Activated B cell treated with CpG ODN at 0.5 μM for 24 hours (primary cell): Measurements from ENCODE around the gene MIA3. TPM values are rescaled to one million over a fixed set of nuclear protein-coding genes. Genes with fewer than 3 reads are reported as not detected.

Experiments used
- ATAC-seq: fragments of 200-7000 bp; cut with Tn5 transposase; one replicate; pipeline ENCODE4 v1.10.0; 2021; ENCODE audit warnings: low read depth, mild to moderate bottlenecking, moderate library complexity
- CTCF ChIA-PET: fragments of 350-600 bp; sonication (Branson Sonifier 250); formaldehyde crosslinking; loops from one replicate; lab custom pipeline; 2021; ENCODE audit warnings: antibody characterized with exemption; lab: Charles Lee
- POLR2A ChIA-PET: fragments of 350-600 bp; sonication (Branson Sonifier 250); formaldehyde crosslinking; loops from one replicate; lab custom pipeline; 2021; ENCODE audit warnings: antibody characterized with exemption; lab: Charles Lee
- DNase-seq: peaks from one replicate; pipeline ENCODE4 v3.0.0; 2022
- H3K27ac Mint-ChIP-seq: one replicate; pipeline ENCODE4 v1.8.0; 2020; ENCODE audit warnings: mixed read lengths
- H3K27me3 Mint-ChIP-seq: one replicate; pipeline ENCODE4 v1.8.0; 2021; ENCODE audit warnings: mixed read lengths
- H3K36me3 Mint-ChIP-seq: one replicate; pipeline ENCODE4 v1.8.0; 2021; ENCODE audit warnings: low read depth, mixed read lengths
- H3K4me1 Mint-ChIP-seq: one replicate; pipeline ENCODE4 v1.8.0; 2021; ENCODE audit warnings: mixed read lengths
- H3K4me3 Mint-ChIP-seq: one replicate; pipeline ENCODE4 v1.8.0; 2020; ENCODE audit warnings: mild to moderate bottlenecking, mixed read lengths
- H3K9me3 Mint-ChIP-seq: one replicate; pipeline ENCODE4 v1.8.0; 2020; ENCODE audit warnings: mixed read lengths
- CTCF ChIP-seq: fragments of 200-600 bp; IDR thresholded peaks from one replicate; pipeline ENCODE4 v1.8.0; 2022; ENCODE audit warnings: antibody characterized with exemption, mild to moderate bottlenecking
- intact Hi-C: fragments of 100-400 bp; cut with micrococcal nuclease; formaldehyde crosslinking; loops from one replicate; pipeline ENCODE4 v1.15.1; 2024
- total RNA-seq: library from RNA; stranded (reverse); gene quantifications from 2 replicates; pipeline ENCODE4 v1.2.3, GENCODE V29; 2022

MIA3 gene
- total RNA-seq: 58.8 and 83.1 TPM in 2 replicates

GRCh38 chr1:222618001-222618879 is at the start of gene MIA3:
Gene MIA3 (plus strand): TSS chr1:222618097. CDS start chr1:222618111, 14 bp downstream.
- DNase-seq (peak; percentile 63), ATAC-seq (peak; percentile 56)
- Mint-ChIP-seq H3K27ac (peak within 1 kb of the TSS; percentile 91), H3K4me3 (peak within 1 kb of the TSS; percentile 93), H3K4me1 (peaks cover 28% of the 10 kb centered on the region), H3K27me3 (peaks cover 16% of the 10 kb centered on the region), H3K9me3 (no peaks in the 10 kb centered on the region), H3K36me3 (peaks cover 22% of the 10 kb centered on the region)
- intact Hi-C loops: loop anchor here (1.0 kb wide), 1 partner anchor 153 kb away; no protein-coding TSS in a partner anchor
- TF ChIP-seq CTCF: no peak
- POLR2A ChIA-PET: interaction anchor here (0.6 to 2.7 kb wide), 6 partner anchors 16 to 95 kb away, joined by 4 to 14 read pairs (median 10); partner anchors contain the start of genes BROX and TAF1A
- CTCF ChIA-PET: interaction anchor here (4.4 kb wide), 1 partner anchor 16 kb away, joined by 15 read pairs; no protein-coding TSS in a partner anchor

- intact Hi-C loops: no loop called here
- CTCF ChIA-PET: interaction anchor here (1.2 kb wide), 1 partner anchor 63 kb away, joined by 3 read pairs; no protein-coding TSS in a partner anchor
- TF ChIP-seq CTCF: no peak
- DNase-seq (no peak), ATAC-seq (no peak)
- no peaks in the 10 kb centered on the region for H3K27me3 Mint-ChIP-seq
- H3K9me3 Mint-ChIP-seq: peaks cover 10% of the 10 kb centered on the region
- peaks cover 25% of the 10 kb centered on the region for H3K4me1 Mint-ChIP-seq
- POLR2A ChIA-PET: no interaction called here
- H3K4me3 Mint-ChIP-seq: no peak overlapping the region
- H3K27ac Mint-ChIP-seq: no peak overlapping the region
- peaks cover 89% of the 10 kb centered on the region for H3K36me3 Mint-ChIP-seq
Measured at GRCh38 chr1:222570837-222571236, 47.1 kb upstream of the MIA3 start.

GRCh38 chr1:222579316-222579715 is 38.6 kb upstream of the MIA3 start:
- H3K27ac Mint-ChIP-seq: no peak overlapping the region
- peaks cover 66% of the 10 kb centered on the region for H3K36me3 Mint-ChIP-seq
- no peaks in the 10 kb centered on the region for H3K9me3 Mint-ChIP-seq
- TF ChIP-seq CTCF: no peak
- no peak for ATAC-seq
- ChIA-PET CTCF (interaction anchor here (0.5 kb wide), 1 partner anchor 1469 kb away, joined by 3 read pairs; no protein-coding TSS in a partner anchor), POLR2A (no interaction called here)
- H3K4me3 Mint-ChIP-seq: no peak overlapping the region
- intact Hi-C loops: no loop called here
- H3K27me3 Mint-ChIP-seq: no peaks in the 10 kb centered on the region
- no peak for DNase-seq
- H3K4me1 Mint-ChIP-seq: peaks cover 42% of the 10 kb centered on the region

- CTCF ChIA-PET: no interaction called here
- peaks cover 62% of the 10 kb centered on the region for H3K36me3 Mint-ChIP-seq
- no peak for TF ChIP-seq CTCF
- peak overlapping the region; percentile 81 for H3K4me3 Mint-ChIP-seq
- DNase-seq: no peak
- intact Hi-C loops: no loop called here
- H3K27me3 Mint-ChIP-seq: no peaks in the 10 kb centered on the region
- peak overlapping the region; percentile 93 for H3K27ac Mint-ChIP-seq
- POLR2A ChIA-PET: interaction anchor here (0.6 kb wide), 1 partner anchor 52 kb away, joined by 3 read pairs; no protein-coding TSS in a partner anchor
- peak; percentile 49 for ATAC-seq
- H3K4me1 Mint-ChIP-seq: peaks cover 68% of the 10 kb centered on the region
- H3K9me3 Mint-ChIP-seq: no peaks in the 10 kb centered on the region
Measured at GRCh38 chr1:222582099-222582774, 35.7 kb upstream of the MIA3 start.
